Measurements from ENCODE around the gene SLC7A6.

- TF ChIP-seq, protein P1, sequence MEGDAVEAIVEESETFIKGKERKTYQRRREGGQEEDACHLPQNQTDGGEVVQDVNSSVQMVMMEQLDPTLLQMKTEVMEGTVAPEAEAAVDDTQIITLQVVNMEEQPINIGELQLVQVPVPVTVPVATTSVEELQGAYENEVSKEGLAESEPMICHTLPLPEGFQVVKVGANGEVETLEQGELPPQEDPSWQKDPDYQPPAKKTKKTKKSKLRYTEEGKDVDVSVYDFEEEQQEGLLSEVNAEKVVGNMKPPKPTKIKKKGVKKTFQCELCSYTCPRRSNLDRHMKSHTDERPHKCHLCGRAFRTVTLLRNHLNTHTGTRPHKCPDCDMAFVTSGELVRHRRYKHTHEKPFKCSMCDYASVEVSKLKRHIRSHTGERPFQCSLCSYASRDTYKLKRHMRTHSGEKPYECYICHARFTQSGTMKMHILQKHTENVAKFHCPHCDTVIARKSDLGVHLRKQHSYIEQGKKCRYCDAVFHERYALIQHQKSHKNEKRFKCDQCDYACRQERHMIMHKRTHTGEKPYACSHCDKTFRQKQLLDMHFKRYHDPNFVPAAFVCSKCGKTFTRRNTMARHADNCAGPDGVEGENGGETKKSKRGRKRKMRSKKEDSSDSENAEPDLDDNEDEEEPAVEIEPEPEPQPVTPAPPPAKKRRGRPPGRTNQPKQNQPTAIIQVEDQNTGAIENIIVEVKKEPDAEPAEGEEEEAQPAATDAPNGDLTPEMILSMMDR (IDR thresholded peaks at IDR 0.05): peak; percentile 62 to 93 (median 88)
- TF ChIP-seq POLR2A (IDR thresholded peaks at IDR 0.05): no peak
Observed at GRCh38 chr16:68229431-68230175, 34.7 kb upstream of the SLC7A6 start.

Data from thyroid gland (tissue), 4 donors.